HepG2 (cell line): ENCODE measurements around the gene PLEKHG2. TPM values are rescaled to one million over a fixed set of nuclear protein-coding genes. Genes with fewer than 3 reads are reported as not detected.
A peak's percentile ranks its signal among the peaks of the same experiment; 100 is the strongest.

Experiments used
- JDP2 ChIP-seq: sonication (generic); formaldehyde crosslinking; IDR thresholded peaks from 2 replicates; pipeline ENCODE4 v1.8.1; 2022; ENCODE audit warnings: missing genetic modification reagents, borderline replicate concordance
- KLF12 ChIP-seq: sonication (generic); formaldehyde crosslinking; IDR thresholded peaks from 2 replicates; pipeline ENCODE4 v1.4.0; 2020; ENCODE audit warnings: missing genetic modification reagents, borderline replicate concordance
- KLF9 ChIP-seq: IDR thresholded peaks from 2 replicates; pipeline ENCODE4 v1.6.1; 2016; ENCODE audit warnings: low read depth
- MBD4 ChIP-seq: IDR thresholded peaks from 2 replicates; pipeline ENCODE4 v1.6.1; 2012; ENCODE audit warnings: low read length, inconsistent platforms, borderline replicate concordance
- TMF1 ChIP-seq: sonication (generic); formaldehyde crosslinking; IDR thresholded peaks from 2 replicates; pipeline ENCODE4 v1.8.1; 2022; ENCODE audit warnings: low read depth, missing genetic modification reagents
- TOPORS ChIP-seq: sonication (generic); formaldehyde crosslinking; IDR thresholded peaks from 2 replicates; pipeline ENCODE4 v1.8.0; 2023; ENCODE audit warnings: mild to moderate bottlenecking, missing genetic modification reagents
- ZC3H13 ChIP-seq: sonication (generic); formaldehyde crosslinking; IDR thresholded peaks from 2 replicates; pipeline ENCODE4 v1.8.1; 2023; ENCODE audit warnings: mild to moderate bottlenecking, missing genetic modification reagents, moderate library complexity
- ZNF335 ChIP-seq: sonication (generic); formaldehyde crosslinking; IDR thresholded peaks from 2 replicates; pipeline ENCODE4 v1.4.0; 2020; ENCODE audit warnings: missing genetic modification reagents
- polyA plus RNA-seq, 8 experiments: library from polyadenylated mRNA; depleted of rRNA in 3 of 8; stranded (reverse) in 7 of 8; unstranded in 1 of 8; fragments of >200 nt; fragmentation: Illumina TruSeq in 4 of 8; extraction: Trizol in 4 of 8; gene quantifications; 2 replicates each; pipeline versions ENCODE4 v1.2.1 to v1.2.3, GENCODE V29; 2011 to 2016; ENCODE audit warnings: low read depth in 4 of 8, missing spikeins in 1 of 8, mixed read lengths in 1 of 8; ENCODE audit not compliant: insufficient read depth in 1 of 8
- total RNA-seq, 5 experiments: library from RNA; depleted of rRNA; stranded (reverse); fragments of >200 nt; fragmentation: Illumina TruSeq; extraction: Trizol; gene quantifications; 2 replicates each; pipeline ENCODE4 v1.2.3, GENCODE V29; 2016; ENCODE audit warnings: low read depth in 1 of 5
- TF ChIP-seq, protein P1 (sequence below): IDR thresholded peaks from 2 replicates; pipeline ENCODE4 v1.6.1; 2016; ENCODE audit warnings: low read depth, control low read depth
- TF ChIP-seq, protein P2 (sequence below): sonication (generic); formaldehyde crosslinking; IDR thresholded peaks from 2 replicates; pipeline ENCODE4 v1.8.0; 2022; ENCODE audit warnings: mild to moderate bottlenecking, missing genetic modification reagents; ENCODE audit not compliant: insufficient replicate concordance
- TF ChIP-seq, protein P3 (sequence below): sonication (generic); formaldehyde crosslinking; IDR thresholded peaks from 2 replicates; pipeline ENCODE4 v1.8.1; 2023; ENCODE audit warnings: mild to moderate bottlenecking, missing genetic modification reagents
- TF ChIP-seq, protein P4 (sequence below): sonication (generic); formaldehyde crosslinking; IDR thresholded peaks from 2 replicates; pipeline ENCODE4 v1.4.0; 2020; ENCODE audit warnings: missing genetic modification reagents
- TF ChIP-seq, protein P5 (sequence below): sonication (generic); formaldehyde crosslinking; IDR thresholded peaks from 2 replicates; pipeline ENCODE4 v1.8.0; 2022; ENCODE audit warnings: missing genetic modification reagents, mild to moderate bottlenecking, borderline replicate concordance
- TF ChIP-seq, protein P6 (sequence below): sonication (generic); formaldehyde crosslinking; IDR thresholded peaks from 2 replicates; pipeline ENCODE4 v1.5.0; 2020; ENCODE audit warnings: mild to moderate bottlenecking, missing genetic modification reagents, borderline replicate concordance
- TF ChIP-seq, protein P7 (sequence below): sonication (generic); formaldehyde crosslinking; IDR thresholded peaks from 2 replicates; pipeline ENCODE4 v1.5.0; 2020; ENCODE audit warnings: mild to moderate bottlenecking, missing genetic modification reagents

PLEKHG2 gene
- total and polyA plus RNA-seq, 2 of the 13 experiments (the other 11 are each of a cell fraction or from before 2014, with no cell fraction given): 3.6 to 6.8 TPM

DNA sequence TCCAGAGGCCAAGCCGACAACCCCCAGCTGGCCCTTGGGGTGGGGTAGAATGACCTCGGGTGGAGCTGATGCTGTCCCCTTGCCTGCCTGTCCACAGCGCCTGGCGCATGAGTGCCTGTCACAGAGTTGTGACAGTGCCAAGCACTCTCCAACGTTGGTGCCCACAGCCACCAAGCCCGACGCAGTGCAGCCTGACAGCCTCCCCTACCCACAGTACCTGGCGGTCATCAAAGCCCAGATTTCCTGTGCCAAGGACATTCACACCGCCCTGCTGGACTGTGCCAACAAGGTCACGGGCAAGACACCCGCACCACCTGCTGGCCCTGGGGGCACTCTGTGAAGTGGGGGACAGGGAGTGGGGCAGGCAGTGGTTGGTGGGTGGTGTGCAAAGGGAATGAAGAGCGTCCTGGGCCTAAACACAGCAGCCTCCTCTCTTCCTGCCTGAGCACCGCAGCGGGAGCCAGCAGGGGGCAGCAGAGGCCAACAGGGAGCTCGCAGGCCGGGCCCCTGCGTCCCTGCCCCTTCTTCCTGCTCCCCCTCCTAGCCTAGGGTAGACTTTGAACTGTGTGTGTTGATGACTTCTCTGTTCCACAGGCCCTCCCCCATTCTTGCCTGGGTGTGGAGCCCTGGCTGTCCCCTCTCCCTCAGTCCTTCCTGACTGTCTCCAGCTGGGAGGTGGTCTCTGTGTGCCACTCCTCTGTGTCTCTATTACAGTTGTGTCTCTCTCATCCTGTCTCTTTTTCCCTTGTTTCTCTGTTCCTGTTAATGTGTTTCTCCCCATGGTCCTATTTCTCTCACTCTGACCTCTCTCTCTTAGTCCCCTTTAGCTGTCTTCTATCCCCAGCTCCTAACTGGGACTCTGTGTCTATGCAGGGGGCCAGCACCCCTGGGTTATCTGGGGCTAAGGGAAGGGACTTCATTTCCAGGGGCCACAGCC, 14.8 kb upstream of the PLEKHG2 start (continued):
- TF ChIP-seq, protein P1, sequence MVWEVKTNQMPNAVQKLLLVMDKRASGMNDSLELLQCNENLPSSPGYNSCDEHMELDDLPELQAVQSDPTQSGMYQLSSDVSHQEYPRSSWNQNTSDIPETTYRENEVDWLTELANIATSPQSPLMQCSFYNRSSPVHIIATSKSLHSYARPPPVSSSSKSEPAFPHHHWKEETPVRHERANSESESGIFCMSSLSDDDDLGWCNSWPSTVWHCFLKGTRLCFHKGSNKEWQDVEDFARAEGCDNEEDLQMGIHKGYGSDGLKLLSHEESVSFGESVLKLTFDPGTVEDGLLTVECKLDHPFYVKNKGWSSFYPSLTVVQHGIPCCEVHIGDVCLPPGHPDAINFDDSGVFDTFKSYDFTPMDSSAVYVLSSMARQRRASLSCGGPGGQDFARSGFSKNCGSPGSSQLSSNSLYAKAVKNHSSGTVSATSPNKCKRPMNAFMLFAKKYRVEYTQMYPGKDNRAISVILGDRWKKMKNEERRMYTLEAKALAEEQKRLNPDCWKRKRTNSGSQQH (CRISPR knock-in tag): peak; percentile 45
- TF ChIP-seq JDP2 (CRISPR knock-in tag) (no peak), KLF12 (CRISPR knock-in tag) (0 out of 2 replicates have a peak, but pooled peaks have one; percentile 20), ZNF335 (CRISPR knock-in tag) (peak; percentile 74; the same call in 1 of the 2 replicates), KLF9 (CRISPR knock-in tag) (peak; percentile 78; the same call in 1 of the 2 replicates), ZC3H13 (CRISPR knock-in tag) (peak; percentile 64), TMF1 (CRISPR knock-in tag) (no peak), MBD4 (no peak), TOPORS (CRISPR knock-in tag) (no peak)
- TF ChIP-seq, protein P2, sequence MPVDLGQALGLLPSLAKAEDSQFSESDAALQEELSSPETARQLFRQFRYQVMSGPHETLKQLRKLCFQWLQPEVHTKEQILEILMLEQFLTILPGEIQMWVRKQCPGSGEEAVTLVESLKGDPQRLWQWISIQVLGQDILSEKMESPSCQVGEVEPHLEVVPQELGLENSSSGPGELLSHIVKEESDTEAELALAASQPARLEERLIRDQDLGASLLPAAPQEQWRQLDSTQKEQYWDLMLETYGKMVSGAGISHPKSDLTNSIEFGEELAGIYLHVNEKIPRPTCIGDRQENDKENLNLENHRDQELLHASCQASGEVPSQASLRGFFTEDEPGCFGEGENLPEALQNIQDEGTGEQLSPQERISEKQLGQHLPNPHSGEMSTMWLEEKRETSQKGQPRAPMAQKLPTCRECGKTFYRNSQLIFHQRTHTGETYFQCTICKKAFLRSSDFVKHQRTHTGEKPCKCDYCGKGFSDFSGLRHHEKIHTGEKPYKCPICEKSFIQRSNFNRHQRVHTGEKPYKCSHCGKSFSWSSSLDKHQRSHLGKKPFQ: peak; percentile 50
- TF ChIP-seq, protein P3, sequence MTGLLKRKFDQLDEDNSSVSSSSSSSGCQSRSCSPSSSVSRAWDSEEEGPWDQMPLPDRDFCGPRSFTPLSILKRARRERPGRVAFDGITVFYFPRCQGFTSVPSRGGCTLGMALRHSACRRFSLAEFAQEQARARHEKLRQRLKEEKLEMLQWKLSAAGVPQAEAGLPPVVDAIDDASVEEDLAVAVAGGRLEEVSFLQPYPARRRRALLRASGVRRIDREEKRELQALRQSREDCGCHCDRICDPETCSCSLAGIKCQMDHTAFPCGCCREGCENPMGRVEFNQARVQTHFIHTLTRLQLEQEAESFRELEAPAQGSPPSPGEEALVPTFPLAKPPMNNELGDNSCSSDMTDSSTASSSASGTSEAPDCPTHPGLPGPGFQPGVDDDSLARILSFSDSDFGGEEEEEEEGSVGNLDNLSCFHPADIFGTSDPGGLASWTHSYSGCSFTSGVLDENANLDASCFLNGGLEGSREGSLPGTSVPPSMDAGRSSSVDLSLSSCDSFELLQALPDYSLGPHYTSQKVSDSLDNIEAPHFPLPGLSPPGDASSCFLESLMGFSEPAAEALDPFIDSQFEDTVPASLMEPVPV (CRISPR knock-in tag): 0 out of 2 replicates have a peak, but pooled peaks have one; percentile 18
- TF ChIP-seq, protein P4, sequence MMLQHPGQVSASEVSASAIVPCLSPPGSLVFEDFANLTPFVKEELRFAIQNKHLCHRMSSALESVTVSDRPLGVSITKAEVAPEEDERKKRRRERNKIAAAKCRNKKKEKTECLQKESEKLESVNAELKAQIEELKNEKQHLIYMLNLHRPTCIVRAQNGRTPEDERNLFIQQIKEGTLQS (CRISPR knock-in tag): no peak; the same call in 1 of the 2 replicates
- TF ChIP-seq, protein P5, sequence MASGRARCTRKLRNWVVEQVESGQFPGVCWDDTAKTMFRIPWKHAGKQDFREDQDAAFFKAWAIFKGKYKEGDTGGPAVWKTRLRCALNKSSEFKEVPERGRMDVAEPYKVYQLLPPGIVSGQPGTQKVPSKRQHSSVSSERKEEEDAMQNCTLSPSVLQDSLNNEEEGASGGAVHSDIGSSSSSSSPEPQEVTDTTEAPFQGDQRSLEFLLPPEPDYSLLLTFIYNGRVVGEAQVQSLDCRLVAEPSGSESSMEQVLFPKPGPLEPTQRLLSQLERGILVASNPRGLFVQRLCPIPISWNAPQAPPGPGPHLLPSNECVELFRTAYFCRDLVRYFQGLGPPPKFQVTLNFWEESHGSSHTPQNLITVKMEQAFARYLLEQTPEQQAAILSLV (CRISPR knock-in tag): peak; percentile 90
- TF ChIP-seq, protein P6, sequence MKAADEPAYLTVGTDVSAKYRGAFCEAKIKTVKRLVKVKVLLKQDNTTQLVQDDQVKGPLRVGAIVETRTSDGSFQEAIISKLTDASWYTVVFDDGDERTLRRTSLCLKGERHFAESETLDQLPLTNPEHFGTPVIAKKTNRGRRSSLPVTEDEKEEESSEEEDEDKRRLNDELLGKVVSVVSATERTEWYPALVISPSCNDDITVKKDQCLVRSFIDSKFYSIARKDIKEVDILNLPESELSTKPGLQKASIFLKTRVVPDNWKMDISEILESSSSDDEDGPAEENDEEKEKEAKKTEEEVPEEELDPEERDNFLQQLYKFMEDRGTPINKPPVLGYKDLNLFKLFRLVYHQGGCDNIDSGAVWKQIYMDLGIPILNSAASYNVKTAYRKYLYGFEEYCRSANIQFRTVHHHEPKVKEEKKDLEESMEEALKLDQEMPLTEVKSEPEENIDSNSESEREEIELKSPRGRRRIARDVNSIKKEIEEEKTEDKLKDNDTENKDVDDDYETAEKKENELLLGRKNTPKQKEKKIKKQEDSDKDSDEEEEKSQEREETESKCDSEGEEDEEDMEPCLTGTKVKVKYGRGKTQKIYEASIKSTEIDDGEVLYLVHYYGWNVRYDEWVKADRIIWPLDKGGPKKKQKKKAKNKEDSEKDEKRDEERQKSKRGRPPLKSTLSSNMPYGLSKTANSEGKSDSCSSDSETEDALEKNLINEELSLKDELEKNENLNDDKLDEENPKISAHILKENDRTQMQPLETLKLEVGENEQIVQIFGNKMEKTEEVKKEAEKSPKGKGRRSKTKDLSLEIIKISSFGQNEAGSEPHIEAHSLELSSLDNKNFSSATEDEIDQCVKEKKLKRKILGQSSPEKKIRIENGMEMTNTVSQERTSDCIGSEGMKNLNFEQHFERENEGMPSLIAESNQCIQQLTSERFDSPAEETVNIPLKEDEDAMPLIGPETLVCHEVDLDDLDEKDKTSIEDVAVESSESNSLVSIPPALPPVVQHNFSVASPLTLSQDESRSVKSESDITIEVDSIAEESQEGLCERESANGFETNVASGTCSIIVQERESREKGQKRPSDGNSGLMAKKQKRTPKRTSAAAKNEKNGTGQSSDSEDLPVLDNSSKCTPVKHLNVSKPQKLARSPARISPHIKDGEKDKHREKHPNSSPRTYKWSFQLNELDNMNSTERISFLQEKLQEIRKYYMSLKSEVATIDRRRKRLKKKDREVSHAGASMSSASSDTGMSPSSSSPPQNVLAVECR (CRISPR knock-in tag): peak; percentile 85
- TF ChIP-seq, protein P7, sequence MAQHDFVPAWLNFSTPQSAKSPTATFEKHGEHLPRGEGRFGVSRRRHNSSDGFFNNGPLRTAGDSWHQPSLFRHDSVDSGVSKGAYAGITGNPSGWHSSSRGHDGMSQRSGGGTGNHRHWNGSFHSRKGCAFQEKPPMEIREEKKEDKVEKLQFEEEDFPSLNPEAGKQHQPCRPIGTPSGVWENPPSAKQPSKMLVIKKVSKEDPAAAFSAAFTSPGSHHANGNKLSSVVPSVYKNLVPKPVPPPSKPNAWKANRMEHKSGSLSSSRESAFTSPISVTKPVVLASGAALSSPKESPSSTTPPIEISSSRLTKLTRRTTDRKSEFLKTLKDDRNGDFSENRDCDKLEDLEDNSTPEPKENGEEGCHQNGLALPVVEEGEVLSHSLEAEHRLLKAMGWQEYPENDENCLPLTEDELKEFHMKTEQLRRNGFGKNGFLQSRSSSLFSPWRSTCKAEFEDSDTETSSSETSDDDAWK (CRISPR knock-in tag): no peak
